DOHH2 (cell line): ENCODE data around the gene HARS1.

ENCODE experiments used
- EZH2phosphoT487 ChIP-seq: fragments of 200-600 bp; sonication (generic); IDR thresholded peaks from 2 replicates; pipeline ENCODE4 v1.6.1; 2017; ENCODE audit warnings: borderline replicate concordance, mild to moderate bottlenecking, antibody characterized with exemption, low read length, moderate library complexity, mixed read lengths
- TF ChIP-seq, protein P1 (sequence below): fragments of 200-600 bp; sonication (generic); IDR thresholded peaks from one replicate; pipeline ENCODE4 v1.5.1; 2014; ENCODE audit warnings: antibody characterized with exemption, mild to moderate bottlenecking, low read depth, low read length; ENCODE audit not compliant: poor library complexity, severe bottlenecking

DNA sequence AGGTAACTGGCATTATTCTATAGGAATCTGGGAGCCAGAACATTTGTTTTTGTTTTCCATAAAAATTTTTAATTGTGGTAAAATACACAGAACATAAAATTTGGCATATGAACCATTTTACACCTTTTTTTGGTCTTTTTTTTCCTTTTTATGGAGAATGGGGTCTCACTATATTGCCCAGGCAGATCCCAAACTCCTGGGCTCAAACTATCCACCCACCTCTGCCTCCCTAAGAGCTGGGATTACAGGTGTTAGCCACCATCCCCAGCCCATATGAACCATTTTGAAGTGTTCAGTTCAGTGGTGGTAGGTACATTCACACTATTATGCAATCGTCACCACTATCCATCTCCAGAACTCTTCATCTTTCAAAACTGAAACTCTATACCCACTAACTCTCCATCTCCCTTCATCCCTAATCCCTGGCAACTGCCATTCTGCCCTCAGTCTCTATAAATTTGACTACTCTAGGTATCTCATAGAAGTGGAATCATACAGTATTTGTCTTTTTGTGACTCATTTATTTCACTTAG is 22.5 kb upstream of the HARS1 start:
- TF ChIP-seq, protein P1, sequence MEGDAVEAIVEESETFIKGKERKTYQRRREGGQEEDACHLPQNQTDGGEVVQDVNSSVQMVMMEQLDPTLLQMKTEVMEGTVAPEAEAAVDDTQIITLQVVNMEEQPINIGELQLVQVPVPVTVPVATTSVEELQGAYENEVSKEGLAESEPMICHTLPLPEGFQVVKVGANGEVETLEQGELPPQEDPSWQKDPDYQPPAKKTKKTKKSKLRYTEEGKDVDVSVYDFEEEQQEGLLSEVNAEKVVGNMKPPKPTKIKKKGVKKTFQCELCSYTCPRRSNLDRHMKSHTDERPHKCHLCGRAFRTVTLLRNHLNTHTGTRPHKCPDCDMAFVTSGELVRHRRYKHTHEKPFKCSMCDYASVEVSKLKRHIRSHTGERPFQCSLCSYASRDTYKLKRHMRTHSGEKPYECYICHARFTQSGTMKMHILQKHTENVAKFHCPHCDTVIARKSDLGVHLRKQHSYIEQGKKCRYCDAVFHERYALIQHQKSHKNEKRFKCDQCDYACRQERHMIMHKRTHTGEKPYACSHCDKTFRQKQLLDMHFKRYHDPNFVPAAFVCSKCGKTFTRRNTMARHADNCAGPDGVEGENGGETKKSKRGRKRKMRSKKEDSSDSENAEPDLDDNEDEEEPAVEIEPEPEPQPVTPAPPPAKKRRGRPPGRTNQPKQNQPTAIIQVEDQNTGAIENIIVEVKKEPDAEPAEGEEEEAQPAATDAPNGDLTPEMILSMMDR, result no peak
- TF ChIP-seq EZH2phosphoT487, result no peak
